ENCODE data around the gene GUCY2D.

Gene GUCY2D

DNA sequence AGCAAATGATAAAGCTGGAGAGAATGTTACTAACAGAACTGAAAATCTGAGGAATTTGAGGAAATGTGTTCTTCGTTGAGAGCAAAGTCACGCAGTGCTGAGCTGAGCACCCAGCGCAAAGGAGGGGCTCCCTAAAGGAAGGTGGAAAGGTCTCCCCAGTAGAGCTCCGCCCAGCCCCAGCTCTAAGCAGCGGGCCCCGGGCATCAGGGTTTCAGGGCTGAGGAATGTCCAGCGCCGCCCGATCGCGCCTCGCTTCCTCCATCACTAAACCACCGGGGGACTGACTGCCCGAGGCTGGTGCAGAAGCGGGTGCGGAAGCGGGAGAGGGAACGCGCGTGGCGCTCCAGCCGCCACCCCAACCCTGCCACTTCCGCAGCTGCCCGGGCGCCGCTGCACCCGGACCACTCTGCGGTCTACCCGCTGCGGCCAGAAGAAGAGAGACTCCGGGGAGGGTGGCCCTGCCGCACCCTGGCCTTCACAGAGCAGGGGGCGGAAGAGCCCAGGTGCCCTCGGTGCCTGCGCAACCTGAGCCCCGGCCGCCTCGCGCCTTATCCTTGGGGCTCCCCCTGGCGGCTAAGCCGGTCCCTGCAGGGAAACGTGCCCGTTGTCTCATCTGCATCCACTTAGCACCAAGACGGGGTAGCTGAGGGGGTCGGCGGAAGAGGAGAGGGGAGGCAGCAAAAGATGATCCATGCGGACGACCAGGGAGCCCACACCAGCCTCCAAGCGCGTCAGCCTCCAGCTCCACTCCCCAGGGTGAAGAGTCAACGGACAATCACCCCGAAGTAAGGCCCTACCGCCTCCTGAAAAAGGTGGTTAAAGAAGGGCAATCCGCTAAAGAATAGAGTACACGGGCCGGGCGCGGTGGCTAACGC lies 12.4 kb upstream of the GUCY2D start:
- peak overlapping the region; percentile 55 for H2AFZ ChIP-seq (ENCODE audit: low read length)
- peaks cover 5% of the 10 kb centered on the region; the same call in 1 of the 2 replicates for H3K4me1 ChIP-seq (ENCODE audit: low read length)
- peaks cover 14% of the 10 kb centered on the region for H3F3A ChIP-seq (ENCODE audit: insufficient read depth, low read length)
- H3K27me3 ChIP-seq (replicated peaks; ENCODE audit: insufficient read depth, low read length) = peaks cover 27% of the 10 kb centered on the region
- peak overlapping the region; percentile 33; the same call in 1 of the 2 replicates for H3K27ac ChIP-seq (ENCODE audit: low read length)
- peak overlapping the region; percentile 78 for H3K4me2 ChIP-seq (ENCODE audit: low read depth, low read length)
- H3K4me3 ChIP-seq (ENCODE audit: low read length) = peak overlapping the region; percentile 62
- no peaks in the 10 kb centered on the region for H3K9me3 ChIP-seq (replicated peaks; ENCODE audit: insufficient read depth, low read length)
- no peaks in the 10 kb centered on the region for H3K79me2 ChIP-seq (ENCODE audit: low read length)
- H3K9ac ChIP-seq (ENCODE audit: low read length) = peak overlapping the region; percentile 31; the same call in 1 of the 2 replicates
- H3K9me2 ChIP-seq (replicated peaks; ENCODE audit: insufficient read depth, low read length) = no peaks in the 10 kb centered on the region
- no peaks in the 10 kb centered on the region for H4K20me1 ChIP-seq (ENCODE audit: insufficient read depth, low read length)
- peak; percentile 89 for DNase-seq
- H3K36me3 ChIP-seq (replicated peaks; ENCODE audit: insufficient read depth, low read length) = no peaks in the 10 kb centered on the region
- TF ChIP-seq, protein P1, sequence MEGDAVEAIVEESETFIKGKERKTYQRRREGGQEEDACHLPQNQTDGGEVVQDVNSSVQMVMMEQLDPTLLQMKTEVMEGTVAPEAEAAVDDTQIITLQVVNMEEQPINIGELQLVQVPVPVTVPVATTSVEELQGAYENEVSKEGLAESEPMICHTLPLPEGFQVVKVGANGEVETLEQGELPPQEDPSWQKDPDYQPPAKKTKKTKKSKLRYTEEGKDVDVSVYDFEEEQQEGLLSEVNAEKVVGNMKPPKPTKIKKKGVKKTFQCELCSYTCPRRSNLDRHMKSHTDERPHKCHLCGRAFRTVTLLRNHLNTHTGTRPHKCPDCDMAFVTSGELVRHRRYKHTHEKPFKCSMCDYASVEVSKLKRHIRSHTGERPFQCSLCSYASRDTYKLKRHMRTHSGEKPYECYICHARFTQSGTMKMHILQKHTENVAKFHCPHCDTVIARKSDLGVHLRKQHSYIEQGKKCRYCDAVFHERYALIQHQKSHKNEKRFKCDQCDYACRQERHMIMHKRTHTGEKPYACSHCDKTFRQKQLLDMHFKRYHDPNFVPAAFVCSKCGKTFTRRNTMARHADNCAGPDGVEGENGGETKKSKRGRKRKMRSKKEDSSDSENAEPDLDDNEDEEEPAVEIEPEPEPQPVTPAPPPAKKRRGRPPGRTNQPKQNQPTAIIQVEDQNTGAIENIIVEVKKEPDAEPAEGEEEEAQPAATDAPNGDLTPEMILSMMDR (IDR thresholded peaks at IDR 0.05; ENCODE audit: low read length) = peak; percentile 94
- TF ChIP-seq EZH2phosphoT487 (IDR thresholded peaks at IDR 0.05; ENCODE audit: low read length) (no peak), EZH2 (optimal IDR thresholded peaks at IDR 0.05; ENCODE audit: low read depth, low read length) (no peak)

DNA sequence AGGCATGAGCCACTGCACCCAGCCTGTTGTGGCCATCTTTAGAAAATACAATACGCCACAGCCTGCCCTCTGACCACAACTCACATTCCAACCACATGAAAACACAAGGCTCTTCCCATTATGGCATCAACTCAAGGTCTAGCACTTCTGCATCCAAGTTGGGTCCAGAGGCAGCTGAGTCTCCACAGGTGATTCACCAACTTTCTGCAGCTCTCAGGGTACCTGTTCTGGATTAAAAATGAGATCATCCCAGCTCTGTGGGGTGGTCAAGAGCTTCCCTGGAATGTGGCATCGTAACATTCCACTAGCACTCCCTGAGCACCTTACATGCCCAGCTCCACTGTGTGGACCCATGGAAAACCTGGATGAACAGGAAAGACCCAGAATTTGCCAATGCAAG lies 9.9 kb upstream of the GUCY2D start:
- peaks cover 11% of the 10 kb centered on the region for H3K4me1 ChIP-seq (ENCODE audit: low read length)
- no peak overlapping the region for H3K4me3 ChIP-seq (ENCODE audit: low read length)
- H3K27ac ChIP-seq (ENCODE audit: low read length) = no peak overlapping the region
- TF ChIP-seq, protein P1 (IDR thresholded peaks at IDR 0.05; ENCODE audit: low read length) = no peak
- no peak for TF ChIP-seq EZH2 (optimal IDR thresholded peaks at IDR 0.05; ENCODE audit: low read depth, low read length)
- TF ChIP-seq EZH2phosphoT487 (IDR thresholded peaks at IDR 0.05; ENCODE audit: low read length) = no peak
- no peaks in the 10 kb centered on the region for H3K9me2 ChIP-seq (replicated peaks; ENCODE audit: insufficient read depth, low read length)
- DNase-seq = no peak
- peaks cover 22% of the 10 kb centered on the region for H3F3A ChIP-seq (ENCODE audit: insufficient read depth, low read length)
- no peaks in the 10 kb centered on the region for H3K36me3 ChIP-seq (replicated peaks; ENCODE audit: insufficient read depth, low read length)
- H2AFZ ChIP-seq (ENCODE audit: low read length) = no peak overlapping the region
- H3K9ac ChIP-seq (ENCODE audit: low read length) = no peak overlapping the region
- H3K4me2 ChIP-seq (ENCODE audit: low read depth, low read length) = no peak overlapping the region
- H3K27me3 ChIP-seq (replicated peaks; ENCODE audit: insufficient read depth, low read length) = peaks cover 5% of the 10 kb centered on the region; the same call in 1 of the 2 replicates
- no peaks in the 10 kb centered on the region for H3K9me3 ChIP-seq (replicated peaks; ENCODE audit: insufficient read depth, low read length)
- H4K20me1 ChIP-seq (ENCODE audit: insufficient read depth, low read length) = no peaks in the 10 kb centered on the region
- no peaks in the 10 kb centered on the region for H3K79me2 ChIP-seq (ENCODE audit: low read length)

DNA sequence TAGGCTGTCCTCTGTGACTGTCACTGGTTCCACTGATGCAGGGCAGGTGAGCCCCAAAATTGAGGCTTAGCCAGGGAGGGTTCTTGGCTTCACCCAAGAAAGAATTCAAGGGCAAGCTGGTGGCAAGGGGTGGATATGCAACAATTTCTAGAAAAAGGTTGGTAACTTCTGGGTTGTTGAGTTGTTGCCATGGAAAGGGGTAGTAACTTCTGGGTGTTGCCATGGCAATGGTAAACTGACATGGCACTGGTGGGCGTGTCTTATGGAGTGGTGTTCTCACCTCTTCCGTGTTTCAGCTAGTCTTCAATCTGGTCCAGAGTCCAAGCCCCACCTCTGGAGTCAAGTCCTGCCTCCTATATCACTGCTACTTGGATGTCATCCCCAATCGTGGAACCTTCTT lies 9.5 kb upstream of the GUCY2D start:
- DNase-seq = no peak
- Histone ChIP-seq H3K27ac (ENCODE audit: low read length) (no peak overlapping the region), H3K4me3 (ENCODE audit: low read length) (no peak overlapping the region), H4K20me1 (ENCODE audit: insufficient read depth, low read length) (no peaks in the 10 kb centered on the region), H3K4me1 (ENCODE audit: low read length) (peaks cover 13% of the 10 kb centered on the region), H3K4me2 (ENCODE audit: low read depth, low read length) (no peak overlapping the region), H3K9me2 (replicated peaks; ENCODE audit: insufficient read depth, low read length) (no peaks in the 10 kb centered on the region), H3K9me3 (replicated peaks; ENCODE audit: insufficient read depth, low read length) (no peaks in the 10 kb centered on the region), H3F3A (ENCODE audit: insufficient read depth, low read length) (peaks cover 22% of the 10 kb centered on the region), H3K79me2 (ENCODE audit: low read length) (no peaks in the 10 kb centered on the region), H2AFZ (ENCODE audit: low read length) (no peak overlapping the region), H3K27me3 (replicated peaks; ENCODE audit: insufficient read depth, low read length) (peaks cover 4% of the 10 kb centered on the region; the same call in 1 of the 2 replicates), H3K9ac (ENCODE audit: low read length) (no peak overlapping the region), H3K36me3 (replicated peaks; ENCODE audit: insufficient read depth, low read length) (no peaks in the 10 kb centered on the region)
- TF ChIP-seq EZH2phosphoT487 (IDR thresholded peaks at IDR 0.05; ENCODE audit: low read length) (no peak), EZH2 (optimal IDR thresholded peaks at IDR 0.05; ENCODE audit: low read depth, low read length) (no peak)
- TF ChIP-seq, protein P1 (IDR thresholded peaks at IDR 0.05; ENCODE audit: low read length) = no peak
